H1 (cell line): ENCODE data around the gene DGUOK.

ENCODE experiments used
- BCL11A ChIP-seq, 2 experiments: IDR thresholded peaks; one replicate each; pipeline ENCODE4 v1.6.1; 2011; ENCODE audit warnings: low read depth in 2 of 2, low read length in 2 of 2, mild to moderate bottlenecking in 2 of 2
- BRCA1 ChIP-seq: IDR thresholded peaks from 2 replicates; pipeline ENCODE4 v1.6.1; 2012; ENCODE audit warnings: low read depth, low read length, improper control_type of control experiment
- CTCF ChIP-seq, 3 experiments: IDR thresholded peaks; 1 replicate in 2 of 3; 2 replicates in 1 of 3; pipeline versions ENCODE4 v1.5.1 to v1.6.1; 2011; ENCODE audit warnings: low read length in 3 of 3, mild to moderate bottlenecking in 3 of 3, inconsistent platforms in 2 of 3, low read depth in 1 of 3, moderate library complexity in 1 of 3; ENCODE audit not compliant: insufficient read depth in 1 of 3; ENCODE audit errors: control extremely low read depth in 1 of 3
- EGR1 ChIP-seq: IDR thresholded peaks from 2 replicates; pipeline ENCODE4 v1.6.1; 2011; ENCODE audit warnings: low read depth, low read length, borderline replicate concordance
- EP300 ChIP-seq, 2 experiments: IDR thresholded peaks; 1 replicate in 1 of 2; 2 replicates in 1 of 2; pipeline ENCODE4 v1.6.1; 2011 to 2012; ENCODE audit warnings: low read depth in 2 of 2, low read length in 2 of 2, mild to moderate bottlenecking in 2 of 2, borderline replicate concordance in 1 of 2, inconsistent platforms in 1 of 2, moderate library complexity in 1 of 2
- NRF1 ChIP-seq: IDR thresholded peaks from 2 replicates; pipeline ENCODE4 v1.6.1; 2011; ENCODE audit warnings: mild to moderate bottlenecking, low read depth, low read length, improper control_type of control experiment
- POLR2A ChIP-seq, 2 experiments: IDR thresholded peaks; 1 replicate in 1 of 2; 2 replicates in 1 of 2; pipeline ENCODE4 v1.6.1; 2011; ENCODE audit warnings: low read depth in 2 of 2, low read length in 2 of 2, mild to moderate bottlenecking in 2 of 2; ENCODE audit errors: control extremely low read depth in 1 of 2
- POLR2AphosphoS5 ChIP-seq: IDR thresholded peaks from 2 replicates; pipeline ENCODE4 v1.6.1; 2011; ENCODE audit warnings: low read depth, low read length
- SIRT6 ChIP-seq: IDR thresholded peaks from one replicate; pipeline ENCODE4 v1.7.1; 2012; ENCODE audit warnings: low read length, inconsistent platforms
- USF2 ChIP-seq: IDR thresholded peaks from 2 replicates; pipeline ENCODE4 v1.6.1; 2011; ENCODE audit warnings: low read length, improper control_type of control experiment

GRCh38 chr2:73895473-73895872 lies 31.2 kb upstream of the DGUOK start:
- TF ChIP-seq POLR2A (IDR thresholded peaks at IDR 0.05; ENCODE audit: control extremely low read depth in 1 of 2, low read depth in 2 of 2, low read length in 2 of 2) = no peak
- no peak for TF ChIP-seq EGR1
- TF ChIP-seq BRCA1 = no peak
- TF ChIP-seq EP300 (IDR thresholded peaks at IDR 0.05; ENCODE audit: borderline replicate concordance in 1 of 2, low read depth in 2 of 2, low read length in 2 of 2) = no peak
- TF ChIP-seq CTCF (IDR thresholded peaks at IDR 0.05; ENCODE audit: control extremely low read depth in 1 of 3, insufficient read depth in 1 of 3, low read depth in 1 of 3, low read length in 3 of 3) = no peak
- TF ChIP-seq USF2 = no peak
- no peak for TF ChIP-seq BCL11A (IDR thresholded peaks at IDR 0.05; ENCODE audit: low read depth in 2 of 2, low read length in 2 of 2)
- TF ChIP-seq SIRT6 = no peak
- TF ChIP-seq NRF1 = no peak
- TF ChIP-seq POLR2AphosphoS5 = no peak
